Adipose tissue (tissue), 3 donors: Measurements from ENCODE around the gene COL19A1. TPM values are rescaled to one million over a fixed set of nuclear protein-coding genes. Genes with fewer than 3 reads are reported as not detected.

Experiments used
- H3K27ac ChIP-seq: one replicate; pipeline ENCODE4 v1.5.1; 2013; ENCODE audit warnings: low read depth, low read length
- WGBS, 3 donors: extraction: QIAGEN DNeasy Blood & Tissue Kit; methylation state at CpG; one replicate each; pipeline ENCODE4 v1.1.7; 2013; 5-methylcytosine and 5-hydroxymethylcytosine counted together
- polyA plus RNA-seq, 3 donors: library from polyadenylated mRNA; stranded (reverse); fragments of 200-250 nt; gene quantifications; one replicate each; pipeline ENCODE4 v1.2.3, GENCODE V29; 2013
- donor health status: healthy with polysubstance abuse.
- donor health status: Bipolar disorder and iron deficiency.
- donor health status: healthy.

COL19A1 gene
- polyA plus RNA-seq, 3 donors: 0.09 TPM; not detected in 2

GRCh38 chr6:70134542-70134941, 268.2 kb downstream of the COL19A1 start:
- WGBS, 3 donors: 96 to 100% (median 100%) methylated on average over 2 of the region's 2 CpGs
- no peak overlapping the region for H3K27ac ChIP-seq

DNA sequence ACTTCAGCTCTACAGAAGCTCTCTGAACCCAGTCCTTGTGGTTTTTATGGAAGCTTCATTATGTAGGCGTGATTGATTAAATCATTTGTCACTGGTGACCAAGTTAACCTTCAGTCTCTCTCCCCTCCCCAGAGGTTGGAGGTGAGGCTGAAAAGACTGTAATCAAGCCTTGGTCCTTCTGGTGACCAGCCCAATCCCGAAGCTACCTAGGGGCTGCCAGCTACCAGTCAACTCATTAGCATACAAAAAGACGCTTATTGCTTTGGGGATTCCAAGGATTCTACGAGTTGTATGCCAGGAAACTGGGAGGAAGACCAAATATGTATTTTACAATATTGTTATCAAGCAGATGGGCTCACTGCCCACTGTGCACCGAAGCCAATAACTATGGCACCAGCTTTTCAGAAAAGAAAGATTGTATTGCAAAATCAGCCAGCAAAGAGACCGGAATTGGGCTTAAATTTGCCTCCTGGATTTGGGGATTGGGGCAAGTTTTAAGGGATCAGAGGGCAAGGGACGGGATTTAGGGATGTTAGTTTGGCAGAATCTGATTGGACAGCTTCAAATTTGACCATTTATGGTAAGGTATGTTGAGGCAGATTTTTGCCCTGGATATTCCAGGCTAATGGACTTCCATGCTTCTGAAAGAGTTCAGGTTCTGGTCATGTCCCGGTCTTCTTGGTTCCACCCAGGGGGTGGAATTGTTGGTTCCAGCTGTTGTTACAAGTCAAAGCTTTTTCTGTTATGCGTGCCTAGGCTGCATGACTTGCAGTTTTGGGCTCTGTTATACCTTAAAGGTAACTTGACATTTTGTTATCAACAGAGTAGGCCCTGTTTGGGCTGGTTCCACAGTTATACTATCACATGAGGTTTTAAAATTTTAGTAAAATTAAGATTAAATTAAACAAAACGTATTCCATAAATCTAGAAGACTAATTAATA, 269.1 kb downstream of the COL19A1 start:
- 49 to 69% (median 67%) methylated on average over 10 of the region's 10 CpGs for WGBS, 3 donors
- no peak overlapping the region for H3K27ac ChIP-seq

GRCh38 chr6:70136996-70137395, 270.6 kb downstream of the COL19A1 start:
- H3K27ac ChIP-seq: no peak overlapping the region
- 34 to 66% (median 47%) methylated on average over 1 of the region's 1 CpG for WGBS, 3 donors

GRCh38 chr6:70140496-70140895, 274.1 kb downstream of the COL19A1 start:
- no peak overlapping the region for H3K27ac ChIP-seq
- 25 to 51% (median 46%) methylated on average over 2 of the region's 2 CpGs for WGBS, 3 donors

DNA sequence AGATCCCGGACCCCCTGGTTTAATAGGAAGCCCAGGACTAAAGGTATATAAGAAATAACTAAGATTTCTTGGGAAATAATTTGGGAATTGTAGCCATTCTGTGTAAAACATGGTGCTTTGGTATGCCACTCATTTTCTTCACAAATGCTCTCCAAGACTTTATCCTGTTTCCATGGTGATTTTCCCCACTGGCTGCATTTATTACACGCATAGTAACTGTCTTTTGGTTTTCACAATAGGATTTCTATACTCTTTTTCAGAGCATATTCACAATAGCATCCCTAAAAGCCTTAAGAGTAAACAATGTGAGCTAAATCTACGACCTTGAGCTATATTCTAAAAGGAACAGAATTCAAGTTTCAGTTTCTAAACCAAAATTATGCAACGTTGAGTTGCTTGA, 275.7 kb downstream of the COL19A1 start:
- no peak overlapping the region for H3K27ac ChIP-seq
- 70 to 77% (median 71%) methylated on average over 4 of the region's 4 CpGs for WGBS, 3 donors

DNA sequence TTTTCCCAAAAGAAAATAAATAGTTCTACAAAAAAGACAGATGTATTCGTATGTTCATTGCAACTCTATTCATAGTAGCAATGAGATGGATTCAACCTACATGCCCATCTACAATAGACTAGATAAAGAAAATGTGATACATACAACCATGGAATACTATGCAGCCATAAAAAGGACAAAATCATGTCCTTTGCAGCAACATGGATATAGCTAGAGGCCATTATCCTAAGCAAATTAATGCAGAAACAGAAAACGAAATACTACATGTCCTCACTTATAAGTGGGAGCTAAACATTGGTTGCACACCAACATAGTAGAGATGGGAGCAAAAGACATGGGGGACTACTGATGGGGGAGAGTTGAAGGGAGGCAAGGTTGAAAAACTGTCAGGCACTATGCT, 278.8 kb downstream of the COL19A1 start:
- 75 to 85% (median 80%) methylated on average over 2 of the region's 2 CpGs for WGBS, 3 donors
- H3K27ac ChIP-seq: no peak overlapping the region

DNA sequence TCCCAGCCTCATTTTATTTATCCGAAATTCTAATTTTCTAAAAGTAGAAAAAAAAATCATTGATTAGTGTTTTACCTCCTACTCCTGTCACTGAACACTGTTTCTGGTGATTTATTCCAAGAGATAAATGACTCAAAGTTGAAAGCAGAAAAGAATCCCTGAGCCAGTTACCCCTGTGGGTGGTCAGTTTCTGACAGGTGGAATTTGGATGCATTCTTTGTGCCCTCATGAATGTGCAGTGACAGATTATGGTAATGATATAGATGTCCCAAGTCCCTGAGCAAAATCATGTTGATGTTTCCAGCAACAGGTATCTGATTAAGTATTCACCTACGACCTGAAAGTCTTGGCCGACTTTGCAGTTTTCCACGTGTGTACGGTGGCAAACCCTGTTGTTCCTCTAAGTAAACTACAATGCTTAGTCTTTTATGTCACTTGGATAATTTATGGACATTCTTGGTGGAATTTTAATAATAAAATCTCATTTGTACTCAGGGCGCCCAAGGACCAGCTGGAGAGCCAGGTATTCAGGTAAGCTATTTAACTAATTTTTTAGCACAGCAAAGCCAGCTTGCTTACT, 282.9 kb downstream of the COL19A1 start:
- 80 to 88% (median 84%) methylated on average over 6 of the region's 6 CpGs for WGBS, 3 donors
- H3K27ac ChIP-seq: no peak overlapping the region

- WGBS, 3 donors: 52 to 60% (median 55%) methylated on average over 4 of the region's 4 CpGs
- no peak overlapping the region for H3K27ac ChIP-seq
Observed at GRCh38 chr6:70150521-70150920, 284.2 kb downstream of the COL19A1 start.

GRCh38 chr6:70151616-70152015, 285.3 kb downstream of the COL19A1 start:
- WGBS, 3 donors: 70 to 74% (median 72%) methylated on average over 2 of the region's 2 CpGs
- H3K27ac ChIP-seq: no peak overlapping the region

DNA sequence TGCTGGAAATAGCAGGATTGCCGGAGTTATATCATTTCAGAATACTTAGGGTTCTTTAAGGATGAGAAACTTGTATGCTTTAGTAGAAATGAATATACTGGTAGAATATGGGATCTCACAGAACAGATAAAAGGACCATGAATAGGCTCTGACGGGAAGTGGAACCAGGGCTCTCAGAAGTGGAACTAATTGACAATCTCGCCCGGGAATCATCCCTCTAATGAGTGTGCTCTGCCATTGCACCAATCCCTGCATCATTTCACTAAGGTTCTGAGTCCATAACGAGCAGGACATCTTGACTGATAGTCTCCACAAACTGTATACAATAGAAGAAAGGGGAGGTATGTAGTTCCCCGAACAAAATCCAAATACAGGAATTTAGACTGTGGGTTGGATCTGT, 286.4 kb downstream of the COL19A1 start:
- no peak overlapping the region for H3K27ac ChIP-seq
- WGBS, 3 donors: 76 to 94% (median 80%) methylated on average over 6 of the region's 6 CpGs

DNA sequence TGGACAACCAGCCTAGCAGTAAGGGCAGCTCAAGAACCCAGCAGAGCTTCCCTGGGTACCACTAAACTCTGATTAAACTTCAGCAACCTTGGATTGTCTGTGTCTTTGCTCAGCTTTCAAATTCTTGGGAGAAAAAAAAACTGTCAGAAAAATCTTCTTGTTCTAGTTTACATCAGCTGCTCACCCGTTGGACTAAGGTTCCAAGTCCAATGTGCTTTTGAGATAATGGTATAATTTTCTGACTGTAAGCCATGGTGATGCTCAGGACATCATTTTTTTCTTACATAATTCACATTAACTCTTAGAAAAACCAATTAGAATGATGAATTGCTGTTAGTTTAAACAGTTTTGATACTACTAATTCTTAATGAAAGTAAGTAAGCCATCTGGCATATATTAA, 290.7 kb downstream of the COL19A1 start:
- WGBS, 3 donors: 28 to 49% (median 42%) methylated on average over 1 of the region's 1 CpG
- H3K27ac ChIP-seq: no peak overlapping the region

- WGBS, 3 donors: 38 to 58% (median 56%) methylated on average over 1 of the region's 1 CpG
- no peak overlapping the region for H3K27ac ChIP-seq
Observed at GRCh38 chr6:70160276-70160675, 293.9 kb downstream of the COL19A1 start.

DNA sequence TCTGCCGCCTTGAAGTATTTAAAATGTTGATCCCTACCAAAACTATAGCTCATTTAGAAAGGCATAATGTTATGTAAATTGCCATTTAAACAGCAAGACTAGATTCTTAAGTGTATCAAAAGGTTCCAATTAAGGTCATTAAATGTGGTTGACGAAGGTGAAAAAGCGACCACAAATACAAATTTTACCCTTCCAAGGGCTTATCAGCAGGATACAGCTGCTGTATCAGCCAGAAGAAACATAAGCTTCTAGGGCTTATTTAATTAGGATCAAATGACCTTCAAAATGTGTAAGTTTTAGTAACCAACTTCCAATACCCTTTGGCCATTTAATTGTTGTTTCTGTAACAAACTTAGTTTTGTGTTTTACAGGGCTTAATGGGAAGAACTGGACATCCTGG, 296.6 kb downstream of the COL19A1 start:
- no peak overlapping the region for H3K27ac ChIP-seq
- 57 to 68% (median 57%) methylated on average over 3 of the region's 3 CpGs for WGBS, 3 donors

- 86 to 96% (median 94%) methylated on average over 3 of the region's 3 CpGs for WGBS, 3 donors
- no peak overlapping the region for H3K27ac ChIP-seq
Observed at GRCh38 chr6:70163795-70164194, 297.4 kb downstream of the COL19A1 start.

DNA sequence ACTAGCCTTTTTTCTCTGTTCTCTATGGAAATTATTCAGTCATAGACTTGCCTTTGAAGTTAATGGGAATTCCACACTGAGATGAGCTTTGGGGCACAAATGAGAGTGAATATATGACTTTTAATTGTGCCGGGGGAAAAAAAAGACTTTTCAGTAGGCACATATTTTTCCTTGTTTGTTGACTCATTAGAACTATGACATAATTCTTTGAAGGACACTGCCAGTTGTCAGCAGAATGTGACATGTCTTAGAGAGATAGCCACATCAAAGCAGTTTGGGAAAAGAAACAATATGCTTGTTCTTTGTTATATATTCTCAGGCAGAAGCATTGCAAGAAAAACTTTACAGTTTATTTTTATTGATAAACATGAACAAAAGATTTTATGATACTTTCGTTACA, 298.2 kb downstream of the COL19A1 start:
- H3K27ac ChIP-seq: no peak overlapping the region
- WGBS, 3 donors: 35 to 84% (median 74%) methylated on average over 2 of the region's 2 CpGs

- H3K27ac ChIP-seq: no peak overlapping the region
- WGBS, 3 donors: 10 to 11% (median 11%) methylated on average over 24 of the region's 24 CpGs
Observed at GRCh38 chr6:70166088-70166958, 300.0 kb downstream of the COL19A1 start.

GRCh38 chr6:70168681-70169377, 302.5 kb downstream of the COL19A1 start:
- WGBS, 3 donors: 71 to 84% (median 71%) methylated on average over 5 of the region's 5 CpGs
- H3K27ac ChIP-seq: no peak overlapping the region

- no peak overlapping the region for H3K27ac ChIP-seq
Observed at GRCh38 chr6:70171236-70171635, 304.9 kb downstream of the COL19A1 start.
